Naive B cell (primary cell): ENCODE results near the gene TPCN1. TPM values are rescaled to one million over a fixed set of nuclear protein-coding genes. Genes with fewer than 3 reads are reported as not detected.

Experiments used
- ATAC-seq, 2 donors: fragments of 150-1000 bp; cut with Tn5 transposase; 2 replicates each; pipeline ENCODE4 v1.10.0; 2021; ENCODE audit warnings: low read depth in 2 of 2, mild to moderate bottlenecking in 2 of 2, moderate library complexity in 2 of 2
- DNase-seq: peaks from one replicate; pipeline ENCODE4 v3.0.0; 2022
- H3K27ac Mint-ChIP-seq, 6 donors: one replicate each; pipeline ENCODE4 v1.8.0; 2020 to 2022; ENCODE audit warnings: mild to moderate bottlenecking in 6 of 6, mixed read lengths in 6 of 6, moderate library complexity in 5 of 6, inconsistent platforms in 2 of 6
- H3K27me3 Mint-ChIP-seq, 3 donors: one replicate each; pipeline ENCODE4 v1.8.0; 2021 to 2022; ENCODE audit warnings: mixed read lengths in 3 of 3, mild to moderate bottlenecking in 1 of 3
- H3K36me3 Mint-ChIP-seq, 2 donors: one replicate each; pipeline ENCODE4 v1.8.0; 2020 to 2022; ENCODE audit warnings: mixed read lengths in 2 of 2, inconsistent platforms in 1 of 2, mild to moderate bottlenecking in 1 of 2
- H3K4me1 Mint-ChIP-seq, 3 donors: one replicate each; pipeline ENCODE4 v1.8.0; 2020 to 2022; ENCODE audit warnings: mixed read lengths in 3 of 3, inconsistent platforms in 1 of 3, mild to moderate bottlenecking in 1 of 3, moderate library complexity in 1 of 3
- H3K4me3 Mint-ChIP-seq, 8 donors: one replicate each; pipeline ENCODE4 v1.8.0; 2020 to 2022; ENCODE audit warnings: mild to moderate bottlenecking in 8 of 8, mixed read lengths in 8 of 8, moderate library complexity in 8 of 8, inconsistent platforms in 2 of 8
- H3K9me3 Mint-ChIP-seq, 7 donors: one replicate each; pipeline ENCODE4 v1.8.0; 2020 to 2022; ENCODE audit warnings: mixed read lengths in 7 of 7, mild to moderate bottlenecking in 5 of 7, inconsistent platforms in 2 of 7, moderate library complexity in 1 of 7
- polyA plus RNA-seq, 6 donors: library from polyadenylated mRNA; unstranded; fragments of 300-500 nt; fragmentation: Illumina TruSeq; gene quantifications; one replicate each; pipeline ENCODE4 v1.2.3, GENCODE V29; 2021; ENCODE audit warnings: low read depth in 6 of 6

The TPCN1 gene
- polyA plus RNA-seq, 6 donors from 2014 or later, result 8.8 to 26.2 (median 18.9) TPM

- no peaks in the 10 kb centered on the region for H3K27me3 Mint-ChIP-seq
- H3K9me3 Mint-ChIP-seq, result no peaks in the 10 kb centered on the region
- DNase-seq (no peak), ATAC-seq (no peak)
- peak overlapping the region; percentile 88 to 99 (median 96) for H3K27ac Mint-ChIP-seq
- peaks cover 26 to 47% (median 31%) of the 10 kb centered on the region in 3 donors for H3K4me1 Mint-ChIP-seq
- peak overlapping the region; percentile 84 to 97 (median 95) for H3K4me3 Mint-ChIP-seq
- H3K36me3 Mint-ChIP-seq, result no peaks in the 10 kb centered on the region
Measured at GRCh38 chr12:113220593-113221180, 577 bp upstream of the TPCN1 start.

- peaks cover 24 to 45% (median 29%) of the 10 kb centered on the region in 3 donors for H3K4me1 Mint-ChIP-seq
- peak overlapping the region; percentile 92 to 97 (median 93) for H3K27ac Mint-ChIP-seq
- ATAC-seq (no peak), DNase-seq (no peak)
- no peaks in the 10 kb centered on the region for H3K9me3 Mint-ChIP-seq
- H3K27me3 Mint-ChIP-seq, result no peaks in the 10 kb centered on the region
- H3K4me3 Mint-ChIP-seq, result peak overlapping the region; percentile 84 to 97 (median 95)
- no peaks in the 10 kb centered on the region for H3K36me3 Mint-ChIP-seq
Measured at GRCh38 chr12:113221997-113222729, 899 bp downstream of the TPCN1 start.

- H3K4me3 Mint-ChIP-seq, result peak overlapping the region; percentile 84 to 97 (median 95)
- peaks cover 24 to 43% (median 28%) of the 10 kb centered on the region in 3 donors for H3K4me1 Mint-ChIP-seq
- H3K9me3 Mint-ChIP-seq, result no peaks in the 10 kb centered on the region
- H3K27ac Mint-ChIP-seq, result peak overlapping the region; percentile 92 to 97 (median 93)
- H3K27me3 Mint-ChIP-seq, result no peaks in the 10 kb centered on the region
- H3K36me3 Mint-ChIP-seq, result no peaks in the 10 kb centered on the region
- no peak for ATAC-seq
- DNase-seq, result peak; percentile 12
Measured at GRCh38 chr12:113222730-113223531, 1.7 kb downstream of the TPCN1 start.

- peaks cover 0 to 3% (median 0%) of the 10 kb centered on the region in 7 donors for H3K9me3 Mint-ChIP-seq
- peak overlapping the region in 1 of 8 donors; percentile 6 for H3K4me3 Mint-ChIP-seq
- peaks cover 0 to 2% of the 10 kb centered on the region in 2 donors for H3K36me3 Mint-ChIP-seq
- H3K27ac Mint-ChIP-seq, result peak overlapping the region in 1 of 6 donors; percentile 67
- no peaks in the 10 kb centered on the region for H3K27me3 Mint-ChIP-seq
- DNase-seq (no peak), ATAC-seq (no peak)
- H3K4me1 Mint-ChIP-seq, result peaks cover 35 to 63% (median 37%) of the 10 kb centered on the region in 3 donors
Measured at GRCh38 chr12:113224955-113225354, 3.7 kb downstream of the TPCN1 start.

GRCh38 chr12:113226696-113227568 is 5.7 kb downstream of the TPCN1 start:
- Mint-ChIP-seq H3K36me3 (peaks cover 0 to 5% of the 10 kb centered on the region in 2 donors), H3K4me1 (peaks cover 37 to 69% (median 37%) of the 10 kb centered on the region in 3 donors), H3K4me3 (no peak overlapping the region), H3K27ac (peak overlapping the region in 5 of 6 donors; percentile 39 to 87 (median 76)), H3K9me3 (peaks cover 0 to 5% (median 0%) of the 10 kb centered on the region in 7 donors), H3K27me3 (no peaks in the 10 kb centered on the region)
- no peak for ATAC-seq
- no peak for DNase-seq

- no peak for ATAC-seq
- peak overlapping the region in 2 of 8 donors; percentile 7 to 74 for H3K4me3 Mint-ChIP-seq
- peaks cover 30 to 69% (median 37%) of the 10 kb centered on the region in 3 donors for H3K4me1 Mint-ChIP-seq
Measured at GRCh38 chr12:113227686-113228391, 6.6 kb downstream of the TPCN1 start.

GRCh38 chr12:113228394-113229028 is 7.2 kb downstream of the TPCN1 start:
- Mint-ChIP-seq H3K27me3 (no peaks in the 10 kb centered on the region), H3K36me3 (peaks cover 8% of the 10 kb centered on the region in 2 donors), H3K27ac (peak overlapping the region; percentile 69 to 98 (median 92)), H3K4me3 (peak overlapping the region in 1 of 8 donors; percentile 64), H3K9me3 (peaks cover 0 to 5% (median 0%) of the 10 kb centered on the region in 7 donors), H3K4me1 (peaks cover 33 to 69% (median 39%) of the 10 kb centered on the region in 3 donors)
- ATAC-seq (no peak), DNase-seq (no peak)

More at GRCh38 chr12:113227686-113228391, 6.6 kb downstream of the TPCN1 start:
- Mint-ChIP-seq H3K27me3 (no peaks in the 10 kb centered on the region), H3K27ac (peak overlapping the region; percentile 54 to 96 (median 83)), H3K9me3 (peaks cover 0 to 5% (median 0%) of the 10 kb centered on the region in 7 donors), H3K36me3 (peaks cover under 1 to 5% of the 10 kb centered on the region in 2 donors)
- no peak for DNase-seq

GRCh38 chr12:113230315-113231234 is 9.3 kb downstream of the TPCN1 start:
- peaks cover 42 to 71% (median 43%) of the 10 kb centered on the region in 3 donors for H3K4me1 Mint-ChIP-seq

GRCh38 chr12:113231235-113232088 is 10.2 kb downstream of the TPCN1 start:
- Mint-ChIP-seq H3K27me3 (no peaks in the 10 kb centered on the region), H3K9me3 (peaks cover 0 to 5% (median 0%) of the 10 kb centered on the region in 7 donors), H3K27ac (peak overlapping the region in 4 of 6 donors; percentile 32 to 87 (median 76)), H3K36me3 (peaks cover 18 to 21% of the 10 kb centered on the region in 2 donors), H3K4me3 (peak overlapping the region in 5 of 8 donors; percentile 23 to 53 (median 34)), H3K4me1 (peaks cover 49 to 80% (median 52%) of the 10 kb centered on the region in 3 donors)
- no peak for ATAC-seq
- no peak for DNase-seq

More at GRCh38 chr12:113230315-113231234, 9.3 kb downstream of the TPCN1 start:
- peaks cover 0 to 5% (median 0%) of the 10 kb centered on the region in 7 donors for H3K9me3 Mint-ChIP-seq
- H3K27me3 Mint-ChIP-seq, result no peaks in the 10 kb centered on the region
- DNase-seq (no peak), ATAC-seq (no peak)
- peak overlapping the region; percentile 39 to 86 (median 72) for H3K4me3 Mint-ChIP-seq
- H3K36me3 Mint-ChIP-seq, result peaks cover 15 to 18% of the 10 kb centered on the region in 2 donors
- H3K27ac Mint-ChIP-seq, result peak overlapping the region; percentile 53 to 98 (median 89)
